ENCODE results near the gene KLHL14. TPM values are rescaled to one million over a fixed set of nuclear protein-coding genes. Genes with fewer than 3 reads are reported as not detected.
"Not testable (repeated sequence)": the region's sequence is repeated elsewhere in the genome, so short reads cannot be mapped to it uniquely, and the experiment has no call there.

The KLHL14 gene
- total RNA-seq, 1 experiment from 2014 or later: not detected

GRCh38 chr18:32654507-32654906 is 118.3 kb downstream of the KLHL14 start:
- H4K20me1 ChIP-seq (ENCODE audit: insufficient read depth); ATAC-seq; H3K4me2 ChIP-seq (ENCODE audit: low read length); H3K9ac ChIP-seq (ENCODE audit: low read length); H3K79me2 ChIP-seq (ENCODE audit: insufficient read depth, low read length); H3K36me3 ChIP-seq (ENCODE audit: control insufficient read depth in 1 of 2, insufficient read depth in 2 of 2, low read length in 2 of 2); POLR2A ChIA-PET; intact Hi-C loops (cut with micrococcal nuclease); H3K4me1 ChIP-seq (ENCODE audit: control insufficient read depth in 1 of 2, insufficient read depth in 2 of 2, low read length in 2 of 2); DNase-seq (ENCODE audit: low read depth, low spot score); BruUV-seq (replicated peaks); RAD21 ChIA-PET (ENCODE audit: low non-redundant PET in 1 of 2, low total read pairs in 2 of 2, uncharacterized antibody in 2 of 2, unreplicated experiment in 2 of 2); H3K4me3 ChIP-seq (replicated peaks in 1 of 2; ENCODE audit: low read depth in 1 of 2, low read length in 2 of 2); H3K9me3 ChIP-seq (ENCODE audit: control insufficient read depth in 1 of 2, insufficient read depth in 1 of 2, low read depth in 1 of 2, low read length in 2 of 2); H3K9me2 ChIP-seq (ENCODE audit: insufficient read depth); H2AFZ ChIP-seq (ENCODE audit: low read depth, low read length, poor library complexity, severe bottlenecking); CTCF ChIA-PET; H3K27ac ChIP-seq (ENCODE audit: low read depth, low read length): not testable (repeated sequence)
- peaks cover 10% of the 10 kb centered on the region; the same call in 1 of the 2 replicates for H3K27me3 ChIP-seq (ENCODE audit: insufficient read depth, low read length)

DNA sequence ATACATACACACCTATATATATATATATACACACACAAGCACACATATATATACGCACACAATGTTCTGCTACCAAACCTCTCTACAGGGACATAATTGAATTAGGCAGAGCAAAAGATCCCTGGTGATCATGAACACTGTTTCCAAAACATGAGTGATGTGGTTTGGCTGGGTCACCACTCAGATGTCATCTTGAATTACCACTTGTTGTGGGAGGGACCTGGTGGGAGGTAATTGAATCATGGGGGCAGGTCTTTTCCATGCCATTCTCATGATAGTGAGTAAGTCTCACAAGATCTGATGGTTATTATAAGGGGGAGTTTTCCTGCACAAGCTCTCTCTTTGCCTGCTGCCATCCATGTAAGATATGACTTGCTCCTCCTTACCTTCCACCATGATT is 135.2 kb downstream of the KLHL14 start:
- ATAC-seq; H3K4me2 ChIP-seq (ENCODE audit: low read length); intact Hi-C loops (cut with micrococcal nuclease); POLR2A ChIA-PET; CTCF ChIA-PET; BruUV-seq (replicated peaks); H3K9me3 ChIP-seq (ENCODE audit: control insufficient read depth in 1 of 2, insufficient read depth in 1 of 2, low read depth in 1 of 2, low read length in 2 of 2); H3K4me1 ChIP-seq (ENCODE audit: control insufficient read depth in 1 of 2, insufficient read depth in 2 of 2, low read length in 2 of 2); H3K36me3 ChIP-seq (ENCODE audit: control insufficient read depth in 1 of 2, insufficient read depth in 2 of 2, low read length in 2 of 2); H3K9ac ChIP-seq (ENCODE audit: low read length); H3K9me2 ChIP-seq (ENCODE audit: insufficient read depth); H2AFZ ChIP-seq (ENCODE audit: low read depth, low read length, poor library complexity, severe bottlenecking); RAD21 ChIA-PET (ENCODE audit: low non-redundant PET in 1 of 2, low total read pairs in 2 of 2, uncharacterized antibody in 2 of 2, unreplicated experiment in 2 of 2); H4K20me1 ChIP-seq (ENCODE audit: insufficient read depth); H3K4me3 ChIP-seq (replicated peaks in 1 of 2; ENCODE audit: low read depth in 1 of 2, low read length in 2 of 2); H3K79me2 ChIP-seq (ENCODE audit: insufficient read depth, low read length); DNase-seq (ENCODE audit: low read depth, low spot score); H3K27ac ChIP-seq (ENCODE audit: low read depth, low read length): not testable (repeated sequence)
- H3K27me3 ChIP-seq (ENCODE audit: insufficient read depth, low read length): peaks cover 13% of the 10 kb centered on the region

- no peak overlapping the region for H3K9ac ChIP-seq (ENCODE audit: low read length)
- H3K27me3 ChIP-seq (ENCODE audit: insufficient read depth, low read length): peaks cover 13% of the 10 kb centered on the region
- no peaks in the 10 kb centered on the region for H3K9me3 ChIP-seq (ENCODE audit: control insufficient read depth in 1 of 2, insufficient read depth in 1 of 2, low read depth in 1 of 2, low read length in 2 of 2)
- H2AFZ ChIP-seq (ENCODE audit: low read depth, low read length, poor library complexity, severe bottlenecking): no peak overlapping the region
- H3K9me2 ChIP-seq (ENCODE audit: insufficient read depth): no peaks in the 10 kb centered on the region
- ATAC-seq (no peak), DNase-seq (ENCODE audit: low read depth, low spot score) (no peak)
- intact Hi-C loops (cut with micrococcal nuclease): no loop called here
- POLR2A ChIA-PET: no interaction called here
- RAD21 ChIA-PET (ENCODE audit: low non-redundant PET in 1 of 2, low total read pairs in 2 of 2, uncharacterized antibody in 2 of 2, unreplicated experiment in 2 of 2): no interaction called here
- H3K4me2 ChIP-seq (ENCODE audit: low read length): no peak overlapping the region
- H3K4me3 ChIP-seq (replicated peaks in 1 of 2; ENCODE audit: low read depth in 1 of 2, low read length in 2 of 2): no peak overlapping the region
- H3K4me1 ChIP-seq (ENCODE audit: control insufficient read depth in 1 of 2, insufficient read depth in 2 of 2, low read length in 2 of 2): no peaks in the 10 kb centered on the region
- no TSS peak for BruUV-seq (replicated peaks)
- no peaks in the 10 kb centered on the region for H3K36me3 ChIP-seq (ENCODE audit: control insufficient read depth in 1 of 2, insufficient read depth in 2 of 2, low read length in 2 of 2)
- H3K79me2 ChIP-seq (ENCODE audit: insufficient read depth, low read length): no peaks in the 10 kb centered on the region
- CTCF ChIA-PET: no interaction called here
- no peak overlapping the region for H3K27ac ChIP-seq (ENCODE audit: low read depth, low read length)
- H4K20me1 ChIP-seq (ENCODE audit: insufficient read depth): no peaks in the 10 kb centered on the region; the same call in 1 of the 2 replicates
- TF ChIP-seq SIN3A (IDR thresholded peaks at IDR 0.05; ENCODE audit: low read depth): no peak
- no peak for TF ChIP-seq FOSL1 (IDR thresholded peaks at IDR 0.05; ENCODE audit: low read depth)
- no peak for TF ChIP-seq SP1 (IDR thresholded peaks at IDR 0.05; ENCODE audit: low read depth)
- TF ChIP-seq REST (IDR thresholded peaks at IDR 0.05; ENCODE audit: low read depth): no peak
- TF ChIP-seq JUND (IDR thresholded peaks at IDR 0.05): no peak
- no peak for TF ChIP-seq ZFX (IDR thresholded peaks at IDR 0.05)
- no peak for TF ChIP-seq ZNF274 (IDR thresholded peaks at IDR 0.05; ENCODE audit: low read depth, low read length)
- TF ChIP-seq TCF7L2 (IDR thresholded peaks at IDR 0.05; ENCODE audit: borderline replicate concordance, extremely low read depth, insufficient read depth, insufficient read length): no peak
- TF ChIP-seq POLR2AphosphoS5 (IDR thresholded peaks at IDR 0.05; ENCODE audit: low read depth, low read length): no peak
Measured at GRCh38 chr18:32637226-32637625, 135.6 kb downstream of the KLHL14 start.
